ENCODE measurements around the gene CCDC12. TPM values are rescaled to one million over a fixed set of nuclear protein-coding genes. Genes with fewer than 3 reads are reported as not detected.
A peak's percentile ranks its signal among the peaks of the same experiment; 100 is the strongest.

The CCDC12 gene
- total and polyA plus RNA-seq, 4 donors = 34.2 to 129 (median 70.0) TPM

GRCh38 chr3:46987319-46987742 is 10.8 kb upstream of the CCDC12 start:
- no peak for TF ChIP-seq CTCF (IDR thresholded peaks at IDR 0.05; ENCODE audit: control extremely low read depth, extremely low read depth)
- ATAC-seq (ENCODE audit: insufficient read depth, low FRiP score) (no peak), DNase-seq (no peak)
- H3K9me3 ChIP-seq (ENCODE audit: control insufficient read depth in 4 of 4, insufficient read depth in 3 of 4, low read length in 3 of 4) = no peaks in the 10 kb centered on the region
- H3K27me3 ChIP-seq (ENCODE audit: control insufficient read depth in 3 of 3, insufficient read depth in 3 of 3, low read length in 2 of 3) = no peaks in the 10 kb centered on the region
- no peak overlapping the region for H3K9ac ChIP-seq (ENCODE audit: insufficient read depth in 1 of 2, low read length in 2 of 2)
- H3K36me3 ChIP-seq (ENCODE audit: control insufficient read depth in 4 of 4, insufficient read depth in 4 of 4, low read length in 4 of 4) = peaks cover 0 to 17% (median 0%) of the 10 kb centered on the region in 4 donors
- no peak overlapping the region for H3K4me3 ChIP-seq
- peaks cover 0 to 49% (median 4%) of the 10 kb centered on the region in 5 donors for H3K4me1 ChIP-seq (ENCODE audit: control insufficient read depth in 5 of 5, insufficient read depth in 5 of 5, low read length in 5 of 5)
- peak overlapping the region in 1 of 2 donors; percentile 61 for H3K27ac ChIP-seq (ENCODE audit: low read depth in 1 of 2, low read length in 1 of 2)
- 25 to 58% methylated on average over 9 of the region's 9 CpGs for WGBS, 2 donors

GRCh38 chr3:46986782-46987310 is 10.3 kb upstream of the CCDC12 start:
- Histone ChIP-seq H3K27me3 (ENCODE audit: control insufficient read depth in 3 of 3, insufficient read depth in 3 of 3, low read length in 2 of 3) (no peaks in the 10 kb centered on the region), H3K9ac (ENCODE audit: insufficient read depth in 1 of 2, low read length in 2 of 2) (no peak overlapping the region), H3K4me3 (no peak overlapping the region), H3K9me3 (ENCODE audit: control insufficient read depth in 4 of 4, insufficient read depth in 3 of 4, low read length in 3 of 4) (no peaks in the 10 kb centered on the region), H3K36me3 (ENCODE audit: control insufficient read depth in 4 of 4, insufficient read depth in 4 of 4, low read length in 4 of 4) (peaks cover 0 to 12% (median 0%) of the 10 kb centered on the region in 4 donors), H3K27ac (ENCODE audit: low read depth in 1 of 2, low read length in 1 of 2) (peak overlapping the region in 1 of 2 donors; percentile 61), H3K4me1 (ENCODE audit: control insufficient read depth in 5 of 5, insufficient read depth in 5 of 5, low read length in 5 of 5) (peaks cover 0 to 52% (median 6%) of the 10 kb centered on the region in 5 donors)
- no peak for TF ChIP-seq CTCF (IDR thresholded peaks at IDR 0.05; ENCODE audit: control extremely low read depth, extremely low read depth)
- WGBS, 2 donors = 74 to 77% methylated on average over 3 of the region's 3 CpGs
- DNase-seq = no peak
- no peak for ATAC-seq (ENCODE audit: insufficient read depth, low FRiP score)

DNA sequence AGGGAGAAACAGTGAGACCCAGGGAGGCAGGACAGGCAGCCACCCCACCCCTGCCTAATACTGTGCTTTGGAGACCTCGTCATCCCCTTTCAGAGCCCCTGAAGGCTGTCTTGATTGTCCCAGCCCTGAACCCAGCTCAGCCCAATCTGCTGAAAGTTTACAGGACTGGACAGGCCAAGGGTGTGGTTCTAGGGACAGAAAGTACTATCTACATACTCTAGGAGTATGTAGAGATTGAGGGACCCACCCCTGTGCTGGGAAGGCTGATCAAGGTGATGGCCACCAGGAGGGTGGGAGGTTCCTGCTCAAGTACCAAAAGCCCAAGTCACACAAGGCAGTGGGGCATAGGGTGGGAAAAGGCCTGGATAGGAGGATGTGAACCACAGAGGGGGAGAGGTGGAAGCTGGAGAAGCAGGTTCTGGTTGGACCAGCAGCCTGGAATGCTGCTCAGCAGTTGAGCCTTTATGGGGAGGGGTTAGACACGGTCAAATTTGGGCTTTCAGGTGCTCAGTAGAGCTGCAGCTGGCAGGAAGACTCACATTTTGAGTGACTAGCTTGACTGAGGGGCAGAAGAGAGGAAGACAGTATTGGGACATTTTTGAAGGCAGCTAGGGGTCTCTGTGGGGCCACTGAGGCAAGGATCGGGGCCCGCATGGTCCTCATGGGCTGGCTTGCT is 9.6 kb upstream of the CCDC12 start:
- no peak overlapping the region for H3K9ac ChIP-seq (ENCODE audit: insufficient read depth in 1 of 2, low read length in 2 of 2)
- ATAC-seq (ENCODE audit: insufficient read depth, low FRiP score) (no peak), DNase-seq (no peak)
- no peaks in the 10 kb centered on the region for H3K9me3 ChIP-seq (ENCODE audit: control insufficient read depth in 4 of 4, insufficient read depth in 3 of 4, low read length in 3 of 4)
- no peaks in the 10 kb centered on the region for H3K27me3 ChIP-seq (ENCODE audit: control insufficient read depth in 3 of 3, insufficient read depth in 3 of 3, low read length in 2 of 3)
- no peak overlapping the region for H3K4me3 ChIP-seq
- peak overlapping the region in 1 of 2 donors; percentile 44 for H3K27ac ChIP-seq (ENCODE audit: low read depth in 1 of 2, low read length in 1 of 2)
- H3K4me1 ChIP-seq (ENCODE audit: control insufficient read depth in 5 of 5, insufficient read depth in 5 of 5, low read length in 5 of 5) = peaks cover 0 to 58% (median 12%) of the 10 kb centered on the region in 5 donors
- 88 to 91% methylated on average over 4 of the region's 4 CpGs for WGBS, 2 donors
- peaks cover 0 to 8% (median 0%) of the 10 kb centered on the region in 4 donors for H3K36me3 ChIP-seq (ENCODE audit: control insufficient read depth in 4 of 4, insufficient read depth in 4 of 4, low read length in 4 of 4)
- no peak for TF ChIP-seq CTCF (IDR thresholded peaks at IDR 0.05; ENCODE audit: control extremely low read depth, extremely low read depth)
